ENCODE results near the gene TFE3.

DNA sequence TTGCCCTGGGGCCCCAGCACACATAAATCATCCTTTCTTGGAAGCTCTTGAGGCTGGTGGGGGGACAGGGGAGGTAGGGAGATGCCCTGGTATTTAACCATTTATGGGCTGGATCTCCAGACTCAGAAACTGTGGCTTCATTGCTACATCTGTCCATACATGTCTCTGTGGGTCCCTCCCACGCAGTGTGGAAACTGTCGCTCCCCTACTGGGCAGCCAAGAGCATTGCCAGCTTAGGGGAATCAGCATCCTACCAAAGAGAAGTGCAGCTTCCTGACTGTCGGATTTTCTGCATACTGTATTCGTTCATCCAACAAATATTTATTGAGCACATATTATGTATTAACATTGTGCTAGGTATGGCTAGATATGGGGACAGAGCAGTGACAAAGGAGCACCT, 44.8 kb downstream of the TFE3 start:
- TF ChIP-seq, protein P1, sequence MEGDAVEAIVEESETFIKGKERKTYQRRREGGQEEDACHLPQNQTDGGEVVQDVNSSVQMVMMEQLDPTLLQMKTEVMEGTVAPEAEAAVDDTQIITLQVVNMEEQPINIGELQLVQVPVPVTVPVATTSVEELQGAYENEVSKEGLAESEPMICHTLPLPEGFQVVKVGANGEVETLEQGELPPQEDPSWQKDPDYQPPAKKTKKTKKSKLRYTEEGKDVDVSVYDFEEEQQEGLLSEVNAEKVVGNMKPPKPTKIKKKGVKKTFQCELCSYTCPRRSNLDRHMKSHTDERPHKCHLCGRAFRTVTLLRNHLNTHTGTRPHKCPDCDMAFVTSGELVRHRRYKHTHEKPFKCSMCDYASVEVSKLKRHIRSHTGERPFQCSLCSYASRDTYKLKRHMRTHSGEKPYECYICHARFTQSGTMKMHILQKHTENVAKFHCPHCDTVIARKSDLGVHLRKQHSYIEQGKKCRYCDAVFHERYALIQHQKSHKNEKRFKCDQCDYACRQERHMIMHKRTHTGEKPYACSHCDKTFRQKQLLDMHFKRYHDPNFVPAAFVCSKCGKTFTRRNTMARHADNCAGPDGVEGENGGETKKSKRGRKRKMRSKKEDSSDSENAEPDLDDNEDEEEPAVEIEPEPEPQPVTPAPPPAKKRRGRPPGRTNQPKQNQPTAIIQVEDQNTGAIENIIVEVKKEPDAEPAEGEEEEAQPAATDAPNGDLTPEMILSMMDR (IDR thresholded peaks at IDR 0.05; ENCODE audit: low read length) = no peak
- no peak for TF ChIP-seq EZH2 (optimal IDR thresholded peaks at IDR 0.05; ENCODE audit: low read depth, low read length)
- no peak for TF ChIP-seq EZH2phosphoT487 (IDR thresholded peaks at IDR 0.05; ENCODE audit: low read length)
